ENCODE measurements around the gene SYNE2.

GRCh38 chr14:63939006-63939270 lies 86.1 kb downstream of the SYNE2 start:
- TF ChIP-seq CTCF (IDR thresholded peaks at IDR 0.05; ENCODE audit: poor library complexity, severe bottlenecking), result no peak
- no peak for TF ChIP-seq RAD21 (conservative IDR thresholded peaks at IDR 0.05)
- TF ChIP-seq TAF1 (IDR thresholded peaks at IDR 0.05; ENCODE audit: low read depth), result no peak
- TF ChIP-seq POLR2AphosphoS5 (IDR thresholded peaks at IDR 0.05), result no peak
- TF ChIP-seq EZH2 (IDR thresholded peaks at IDR 0.05; ENCODE audit: borderline replicate concordance, insufficient read depth, low read length, poor library complexity, severe bottlenecking), result no peak
- no peak for TF ChIP-seq SMC3 (conservative IDR thresholded peaks at IDR 0.05; ENCODE audit: poor library complexity)
- no peak for TF ChIP-seq REST (IDR thresholded peaks at IDR 0.05; ENCODE audit: borderline replicate concordance)

All from neural cell (in vitro differentiated cells).